ENCODE results near the gene NACC2.
"Not testable (repeated sequence)": the region's sequence is repeated elsewhere in the genome, so short reads cannot be mapped to it uniquely, and the experiment has no call there.

Gene NACC2

DNA sequence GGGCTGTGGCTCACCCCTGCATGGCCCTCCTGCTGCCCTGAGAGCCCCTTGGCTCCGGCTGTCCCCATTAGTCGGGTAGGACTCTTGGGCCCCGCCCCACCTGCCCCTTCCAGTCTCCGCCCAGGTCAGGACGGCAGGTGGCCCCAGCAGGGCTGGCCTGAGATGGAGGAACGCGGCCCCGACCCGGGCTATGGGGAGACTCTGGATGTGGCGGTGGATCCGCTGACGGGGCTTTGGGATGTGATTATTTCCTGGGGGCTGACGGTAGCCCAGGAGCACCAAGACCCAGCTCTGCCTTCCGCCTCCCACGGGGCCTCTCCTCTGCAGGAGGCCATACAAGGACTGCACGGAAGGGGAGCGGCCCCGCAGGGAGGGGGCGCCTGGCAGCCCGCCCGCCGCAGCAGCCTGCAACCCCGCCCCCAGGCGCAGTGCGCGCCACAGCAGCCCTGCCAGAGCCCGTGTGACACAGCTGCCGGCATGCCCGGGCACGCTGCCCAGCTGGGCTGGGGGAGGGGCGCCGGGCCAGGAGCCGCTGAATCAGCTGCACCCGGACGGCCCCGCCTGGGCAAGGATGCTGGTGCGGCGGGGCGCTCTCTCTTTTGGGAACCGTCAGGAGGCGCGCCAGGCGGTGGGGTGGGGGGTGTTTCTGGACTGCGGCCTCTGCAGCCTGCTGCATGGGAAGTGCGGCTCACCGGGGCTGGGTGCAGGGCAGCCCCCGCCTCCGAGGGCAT lies 14.4 kb upstream of the NACC2 start:
- DNase-seq = peak; percentile 82 to 90

DNA sequence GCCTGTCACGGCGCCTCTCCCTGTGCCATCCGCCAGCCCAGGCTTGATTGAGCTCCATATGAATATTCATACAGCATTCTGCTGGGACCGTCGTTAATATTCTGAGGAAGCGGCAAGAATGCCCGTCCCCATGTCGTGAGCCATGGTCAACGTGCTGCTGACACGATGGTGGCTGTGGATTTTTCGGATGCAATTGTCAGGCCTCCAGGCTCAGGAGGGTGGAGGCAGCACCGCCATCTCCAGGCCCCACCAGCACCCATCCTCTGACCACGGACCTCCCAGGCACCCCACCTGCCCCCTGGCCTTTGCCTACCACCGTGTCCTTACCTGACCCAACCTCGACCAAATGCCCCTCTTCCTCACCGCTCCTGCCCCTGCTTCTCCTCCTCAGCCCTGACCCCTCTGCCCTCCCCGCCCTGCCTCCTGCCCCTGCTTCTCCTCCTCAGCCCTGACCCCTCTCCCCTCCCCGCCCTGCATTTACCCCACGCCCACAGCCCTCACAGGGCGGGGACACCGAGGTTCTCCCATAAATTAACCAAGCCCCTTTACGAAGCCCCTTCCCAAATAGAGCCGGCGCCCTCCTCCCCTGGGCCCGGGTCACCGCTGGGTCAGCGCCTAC lies 13.7 kb upstream of the NACC2 start:
- DNase-seq = no peak

DNA sequence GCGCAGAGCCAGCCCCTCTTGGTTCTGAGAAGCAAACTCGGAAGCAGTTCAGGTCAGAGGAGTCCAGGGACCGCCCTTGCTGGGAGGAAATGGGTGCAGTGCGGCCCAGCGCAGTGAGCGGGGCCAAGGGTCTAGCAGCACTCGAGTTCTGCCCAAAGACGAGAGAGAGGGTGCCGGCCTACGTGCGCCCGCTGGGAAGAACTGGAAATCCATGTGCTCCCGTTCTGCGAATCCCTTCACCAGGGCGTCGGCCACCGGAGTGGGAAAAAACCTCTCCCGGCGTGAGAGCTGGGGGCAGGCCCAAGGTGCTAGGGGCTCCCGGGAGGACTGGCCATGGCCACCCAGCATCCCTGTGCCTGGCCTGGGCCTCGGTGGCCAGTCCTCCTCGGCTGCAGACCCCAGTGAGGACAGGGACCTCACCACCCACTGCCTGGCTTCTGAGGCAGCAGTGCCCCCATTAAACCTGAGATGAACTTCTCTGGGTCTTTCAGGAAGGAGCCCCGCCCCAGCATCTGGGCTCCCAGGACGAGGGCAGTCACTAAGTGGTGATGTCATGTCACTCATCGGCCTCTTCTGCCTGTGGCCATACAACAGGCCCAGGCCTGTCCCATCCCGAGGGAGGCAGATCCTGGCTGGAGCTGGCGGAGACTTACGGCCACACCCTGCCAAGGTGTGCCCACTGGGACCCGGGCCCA lies 13.0 kb upstream of the NACC2 start:
- DNase-seq = no peak

DNA sequence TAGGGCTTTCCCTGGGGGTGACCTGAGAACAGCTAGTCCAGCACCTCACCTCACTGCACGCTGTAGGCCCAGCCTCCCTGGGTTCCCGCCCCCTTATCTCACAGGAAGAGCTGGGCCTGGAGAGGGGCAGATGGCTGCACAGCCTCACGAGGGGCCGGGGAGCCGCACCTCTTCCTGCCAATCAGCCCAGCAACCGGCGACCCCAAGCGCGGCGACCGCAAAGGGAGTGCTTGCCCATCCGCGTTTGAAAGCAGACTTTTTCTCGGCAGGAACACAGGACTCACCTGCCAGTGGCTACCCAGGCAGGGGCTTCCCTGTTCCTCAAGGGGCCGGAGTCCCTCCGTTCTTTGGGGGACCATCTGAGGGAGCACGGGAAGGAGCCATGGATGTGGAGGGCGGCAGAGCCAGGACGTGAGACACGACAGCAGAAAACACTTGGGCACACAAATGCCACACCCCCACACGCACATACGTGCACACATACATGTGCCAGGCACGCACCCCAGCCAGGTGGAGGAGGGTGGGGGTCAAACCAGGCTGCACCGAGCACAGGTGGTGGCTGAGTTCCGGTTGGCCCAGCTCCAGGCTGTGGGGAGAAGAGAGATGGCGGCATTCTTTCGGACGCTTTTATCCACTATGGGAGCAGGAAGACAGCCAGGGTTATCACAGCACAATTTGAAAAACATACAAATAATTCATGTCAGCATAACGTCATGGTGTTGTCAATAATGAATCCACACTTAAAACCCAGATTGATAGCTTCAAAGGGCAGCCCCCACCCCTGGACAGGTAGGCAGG lies 12.3 kb upstream of the NACC2 start:
- no peak for DNase-seq

DNA sequence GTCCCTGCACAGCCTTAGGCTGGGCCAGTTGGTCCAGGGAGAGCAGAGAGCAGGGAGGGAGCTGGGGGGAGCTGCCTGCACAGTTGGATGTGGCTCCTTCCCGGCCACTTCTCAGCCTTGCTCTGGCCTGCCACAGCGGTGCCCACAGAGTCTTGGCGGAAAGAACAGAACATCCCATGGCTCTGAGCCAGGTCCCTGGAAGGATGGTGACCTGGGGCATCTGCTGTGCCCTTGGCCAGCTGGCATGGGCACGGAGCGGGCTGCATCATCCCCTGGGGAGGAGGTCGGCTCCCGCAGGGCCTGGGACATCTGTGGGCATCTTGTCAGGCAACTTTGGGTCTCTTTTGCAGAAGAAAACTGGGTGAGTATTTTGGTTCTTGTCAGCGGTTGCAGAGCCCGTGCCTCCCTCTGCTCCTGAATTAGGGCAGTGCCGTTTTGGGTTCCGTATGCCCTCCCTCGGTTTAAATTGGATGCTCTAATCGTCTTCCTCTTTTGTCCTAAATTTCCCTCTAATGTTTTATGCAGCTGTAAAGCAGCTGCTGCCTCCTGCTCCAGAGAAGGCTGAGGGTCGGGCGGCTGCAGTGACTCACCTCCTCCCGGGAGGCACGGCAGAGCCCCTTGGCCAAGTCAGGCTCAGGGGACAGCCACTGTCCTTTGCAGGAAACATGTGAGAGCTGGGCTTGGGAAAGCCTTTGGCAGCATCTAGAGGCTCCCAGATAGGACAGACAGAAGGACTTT lies 10.5 kb upstream of the NACC2 start:
- no peak for DNase-seq

DNA sequence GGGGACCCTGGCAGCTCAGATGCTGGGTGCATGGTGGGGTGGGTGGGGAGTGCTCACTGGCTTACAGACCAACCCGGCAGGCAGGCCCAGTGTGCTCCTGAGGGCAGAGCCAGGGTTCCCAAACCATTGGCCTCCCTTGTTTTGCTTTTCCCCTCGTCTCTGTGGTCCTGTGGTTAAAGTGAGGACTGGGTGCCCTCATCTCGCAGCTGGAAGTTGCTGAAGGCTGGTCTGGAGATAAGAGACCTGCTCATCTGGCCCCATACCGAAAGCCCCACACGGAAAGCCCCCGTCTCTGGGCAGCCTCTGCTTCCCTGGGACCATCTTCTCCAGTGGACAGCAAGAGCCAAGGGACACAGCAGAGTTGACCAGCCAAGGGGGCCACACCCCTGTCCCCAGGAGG lies 9.8 kb upstream of the NACC2 start:
- no peak for DNase-seq

DNA sequence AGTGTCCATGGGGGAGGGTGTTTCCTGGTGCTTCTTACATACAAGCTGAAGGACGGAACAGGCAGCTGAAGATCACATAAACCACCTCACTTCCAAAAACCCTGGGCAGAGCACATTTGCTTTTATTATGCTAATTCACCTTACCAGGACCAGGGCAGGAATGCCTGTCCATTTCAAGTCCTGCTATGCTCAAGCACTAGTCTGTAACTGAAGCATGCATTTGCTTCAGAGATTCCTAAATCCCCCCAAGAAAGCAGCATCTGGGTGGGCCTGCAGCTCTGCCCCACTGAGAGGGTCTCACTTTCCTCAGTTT lies 9.4 kb upstream of the NACC2 start:
- DNase-seq = no peak

DNA sequence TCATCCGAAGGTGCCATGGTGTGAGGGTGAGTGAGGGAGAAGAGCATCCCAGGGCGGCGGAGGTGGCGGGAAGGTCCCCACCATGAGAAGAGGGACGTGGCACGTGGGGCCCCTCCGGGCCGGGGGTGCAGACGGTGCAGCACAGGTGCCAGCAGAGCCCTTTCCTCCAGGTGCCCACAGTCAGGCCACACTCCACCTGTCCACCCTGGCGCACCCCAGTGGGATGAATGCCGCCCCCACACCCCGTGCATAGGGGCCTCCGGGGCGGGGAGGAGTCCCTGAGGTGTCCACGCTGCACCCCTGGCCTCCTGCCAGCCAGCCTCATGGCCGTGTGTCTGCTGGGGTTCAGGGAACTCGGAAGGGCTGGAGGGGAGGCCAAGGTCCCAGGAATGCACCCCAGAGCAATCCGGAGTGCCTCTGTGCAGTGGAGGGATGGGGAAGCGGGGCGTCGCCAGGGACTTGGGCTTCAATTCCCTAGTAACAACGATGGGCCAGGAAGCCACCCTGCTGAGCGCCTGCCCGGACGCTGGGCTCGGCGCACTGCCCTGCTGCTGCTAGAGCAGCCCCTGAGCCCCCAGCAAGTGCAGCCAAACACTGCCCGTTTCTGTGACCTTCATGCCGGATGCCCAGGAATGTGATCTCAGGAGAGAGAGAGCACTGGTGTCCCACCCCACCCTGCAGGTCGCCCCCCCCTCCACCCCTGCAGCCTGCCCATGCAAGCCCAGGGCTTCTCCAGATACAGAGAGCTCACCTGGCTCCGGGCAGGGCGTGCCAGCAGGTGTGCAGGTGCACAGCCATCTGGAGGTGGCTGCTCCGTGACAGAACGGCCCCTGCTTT lies 8.8 kb upstream of the NACC2 start:
- no peak for DNase-seq

DNA sequence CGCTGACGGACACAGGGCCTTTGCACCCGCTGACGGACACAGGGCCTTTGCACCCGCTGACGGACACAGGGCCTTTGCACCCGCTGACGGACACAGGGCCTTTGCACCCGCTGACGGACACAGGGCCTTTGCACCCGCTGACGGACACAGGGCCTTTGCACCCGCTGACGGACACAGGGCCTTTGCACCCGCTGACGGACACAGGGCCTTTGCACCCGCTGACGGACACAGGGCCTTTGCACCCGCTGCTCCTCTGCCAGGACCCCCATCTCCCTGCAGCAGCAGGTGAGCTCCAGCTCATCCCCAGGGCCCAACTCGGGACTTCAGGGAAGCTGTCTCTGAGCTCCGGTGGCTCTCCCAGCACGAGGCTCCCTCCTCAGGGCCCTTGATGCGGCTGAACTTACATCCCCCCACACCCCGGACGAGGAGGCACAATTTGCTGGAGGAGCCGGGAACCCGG lies 6.6 kb upstream of the NACC2 start:
- DNase-seq = not testable (repeated sequence)

DNA sequence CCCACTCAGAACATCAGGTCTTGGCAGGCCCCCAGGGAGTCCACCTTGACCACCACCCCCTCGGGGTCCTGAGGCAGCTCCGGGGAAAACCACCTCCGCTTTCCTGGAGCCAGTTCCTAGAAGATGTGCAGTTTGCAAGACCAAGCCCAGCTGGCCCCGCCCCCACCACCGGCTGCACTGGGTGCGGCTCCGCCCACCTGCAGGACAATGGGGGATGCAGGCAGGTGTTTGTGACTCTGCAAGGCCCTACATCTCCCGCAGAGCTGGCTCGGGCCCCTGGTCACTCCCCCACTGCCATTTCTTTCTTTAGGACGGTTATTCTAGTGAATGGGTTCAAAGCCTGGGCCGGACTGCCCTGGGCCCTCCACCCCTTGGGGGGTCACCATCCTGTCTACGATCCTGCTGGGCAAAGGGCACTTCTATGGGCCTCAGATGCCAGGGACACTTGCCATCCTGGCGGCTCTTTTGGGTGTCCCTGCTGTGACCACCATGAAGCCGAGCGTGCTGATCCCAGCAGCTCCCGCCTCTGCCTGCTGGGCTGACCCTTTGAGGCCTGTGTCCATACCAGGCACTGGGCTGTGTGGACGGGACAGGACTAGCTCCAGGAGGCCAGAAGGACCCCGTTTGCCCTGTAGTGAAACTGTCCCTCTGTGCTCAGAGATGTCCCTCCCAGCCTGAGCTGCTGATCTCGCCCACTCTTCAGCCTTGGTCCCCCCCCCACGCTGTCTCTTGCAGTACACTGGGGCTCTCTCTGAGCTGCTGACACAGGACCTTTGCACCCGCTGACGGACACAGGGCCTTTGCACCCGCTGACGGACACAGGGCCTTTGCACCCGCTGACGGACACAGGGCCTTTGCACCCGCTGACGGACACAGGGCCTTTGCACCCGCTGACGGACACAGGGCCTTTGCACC lies 5.9 kb upstream of the NACC2 start:
- no peak for DNase-seq

DNA sequence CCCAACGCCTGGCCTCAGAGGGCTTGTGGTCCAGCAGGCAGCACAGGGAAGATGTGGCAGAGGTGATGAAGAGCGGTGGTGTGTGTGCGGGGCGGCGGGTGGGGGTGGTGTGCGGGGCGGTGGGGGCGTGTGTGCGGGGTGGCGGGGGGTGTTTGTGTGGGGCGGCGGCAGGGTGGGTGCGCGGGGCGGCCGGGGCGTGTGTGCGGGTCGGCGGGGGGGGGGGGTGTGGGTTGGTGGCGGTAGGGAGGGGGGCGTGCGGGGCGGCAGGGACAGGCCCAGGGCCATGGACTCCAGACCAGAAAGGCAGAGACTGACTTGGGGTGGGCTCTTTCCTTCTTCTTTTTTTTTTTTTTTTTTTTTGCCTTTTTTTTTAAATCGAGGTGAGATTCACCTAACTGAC lies 4.5 kb upstream of the NACC2 start:
- DNase-seq = no peak

DNA sequence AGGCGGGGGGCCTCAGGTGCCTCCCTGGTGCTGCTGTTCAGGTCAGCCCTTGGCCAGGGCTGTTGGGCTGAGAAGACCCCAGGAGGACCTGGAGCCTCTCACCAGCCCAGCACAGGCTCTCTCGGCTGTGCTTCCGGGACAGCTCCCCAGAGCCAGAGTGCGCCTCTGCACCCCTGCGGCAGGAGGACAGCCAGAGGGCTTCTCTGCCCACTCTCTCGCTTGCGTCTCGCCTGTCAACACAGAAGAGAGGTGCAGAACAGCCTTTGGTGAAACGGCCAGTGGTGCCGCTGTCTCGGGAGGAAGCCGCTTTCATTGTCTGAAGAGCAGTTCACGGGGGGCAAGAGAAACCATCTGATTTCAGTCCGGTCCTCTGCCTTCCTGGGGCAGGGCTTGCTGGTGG lies 3.8 kb upstream of the NACC2 start:
- DNase-seq = no peak

DNA sequence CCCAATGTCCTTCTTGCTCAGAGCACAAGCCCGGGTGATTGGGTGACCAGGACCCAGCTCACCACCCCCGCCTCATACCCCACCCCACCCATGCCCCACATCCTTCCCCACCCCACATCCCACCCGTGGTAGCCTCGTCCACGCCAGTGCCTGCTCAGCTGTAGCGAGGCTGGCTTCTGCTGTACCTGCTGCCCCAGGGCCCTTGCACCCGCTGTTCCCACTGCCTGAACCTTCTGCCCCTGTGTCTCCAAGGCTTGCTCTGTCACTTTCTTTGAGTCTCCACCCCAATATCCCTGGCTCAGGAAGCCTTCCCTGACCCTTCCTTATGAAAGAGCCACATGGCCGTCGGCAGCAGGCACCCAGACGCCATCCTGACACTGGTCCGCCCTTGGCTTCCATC lies 3.1 kb upstream of the NACC2 start:
- DNase-seq = no peak

DNA sequence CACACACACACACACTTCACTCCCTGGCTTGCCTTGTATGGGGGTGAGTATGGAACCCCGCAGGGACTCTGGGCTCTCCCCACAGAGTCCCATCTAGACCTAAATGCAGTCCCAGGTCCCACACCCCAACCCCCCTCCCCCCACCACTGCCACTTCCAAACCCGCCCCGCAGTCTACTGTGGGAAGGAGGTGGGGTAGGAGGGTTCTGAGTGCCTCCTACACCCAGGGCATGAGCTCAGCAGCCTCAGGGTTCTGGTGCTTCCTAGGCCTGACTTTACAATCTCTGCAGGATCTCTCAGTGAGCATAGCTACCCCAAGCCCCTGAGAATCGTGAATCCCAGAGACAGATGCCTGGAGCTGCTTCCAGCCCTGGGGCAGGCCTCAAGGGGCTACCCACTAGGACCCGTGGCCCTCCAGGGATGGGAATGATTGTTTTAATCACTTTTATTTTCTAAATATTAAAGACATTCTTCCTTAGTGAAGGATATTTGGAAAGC lies 1.5 kb upstream of the NACC2 start:
- DNase-seq = no peak

DNA sequence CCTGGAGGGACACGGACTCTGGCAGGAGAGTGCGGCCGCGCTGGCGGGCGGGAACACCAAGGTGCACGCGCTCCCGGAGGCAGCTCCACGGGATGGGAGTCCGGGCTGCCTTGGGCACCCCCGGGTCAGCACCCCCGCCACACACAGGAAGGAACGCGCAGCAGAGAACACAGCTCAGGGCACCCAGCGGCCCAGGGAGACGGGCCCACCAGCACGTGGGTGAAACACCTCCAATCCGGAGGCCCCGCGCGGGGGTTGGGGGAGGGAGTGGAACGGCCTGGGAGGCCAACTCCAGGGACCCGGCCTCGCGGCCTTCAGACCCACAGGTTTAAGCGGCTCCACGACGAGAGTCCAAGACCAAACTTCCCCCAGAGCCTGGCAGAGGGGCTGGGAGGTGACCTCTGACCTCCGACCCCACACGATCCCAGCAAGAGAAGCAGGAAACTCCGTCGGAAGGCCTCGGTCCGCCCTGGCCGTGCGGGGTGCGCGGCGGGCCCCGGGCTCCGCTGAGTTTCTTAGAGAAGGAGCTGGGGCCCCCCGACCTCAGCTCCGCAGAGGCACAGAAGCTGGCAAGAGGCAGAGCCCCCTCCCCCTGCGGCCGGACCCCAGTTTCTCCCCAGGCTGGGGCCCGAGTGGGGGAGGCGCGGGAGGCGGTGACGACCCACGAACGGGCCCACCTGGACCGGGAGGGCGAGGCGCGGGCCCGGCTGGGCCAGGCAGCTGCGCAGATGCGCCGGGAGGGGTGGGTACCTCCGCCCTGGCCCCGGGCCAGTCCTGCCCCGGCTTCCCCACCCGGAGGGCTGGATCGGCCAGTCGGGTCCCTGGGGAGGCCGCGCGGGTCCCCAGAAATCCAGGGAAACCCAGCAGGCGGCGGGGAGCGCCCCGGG lies 851 bp downstream of the NACC2 start:
- DNase-seq = peak in 1 of 2 donors; percentile 47

DNA sequence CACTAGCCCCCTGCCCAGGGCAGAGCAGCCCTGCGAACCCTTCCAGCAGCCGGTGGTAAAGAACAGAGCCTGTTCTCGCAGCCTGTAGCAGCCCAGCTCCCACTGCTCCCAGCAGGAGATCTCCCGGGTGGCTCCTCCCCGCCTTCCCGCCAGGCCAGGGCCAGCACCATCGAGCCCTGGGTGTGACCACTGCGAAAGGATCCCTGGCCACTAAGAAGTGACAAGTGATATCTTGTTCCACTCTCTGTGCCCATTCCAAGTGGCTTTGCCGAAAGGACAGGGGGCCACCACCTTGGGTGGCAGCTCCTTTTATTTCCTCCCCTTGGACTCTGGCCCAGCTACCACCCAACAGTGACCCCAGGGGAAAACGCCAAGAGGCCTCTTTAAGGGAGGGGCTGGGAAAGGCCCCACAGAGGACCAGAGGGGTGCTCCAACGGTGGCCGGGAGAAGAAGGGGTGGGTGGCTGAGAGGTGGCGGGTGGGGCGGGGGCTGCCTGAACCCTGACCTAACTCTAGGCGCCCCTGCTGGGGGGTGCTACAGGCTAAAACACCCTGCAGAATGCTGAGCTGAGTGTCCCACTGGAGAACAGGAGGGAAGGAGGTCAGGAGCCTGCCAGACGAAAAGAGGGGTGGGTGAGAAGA lies 1.6 kb downstream of the NACC2 start:
- DNase-seq = no peak

DNA sequence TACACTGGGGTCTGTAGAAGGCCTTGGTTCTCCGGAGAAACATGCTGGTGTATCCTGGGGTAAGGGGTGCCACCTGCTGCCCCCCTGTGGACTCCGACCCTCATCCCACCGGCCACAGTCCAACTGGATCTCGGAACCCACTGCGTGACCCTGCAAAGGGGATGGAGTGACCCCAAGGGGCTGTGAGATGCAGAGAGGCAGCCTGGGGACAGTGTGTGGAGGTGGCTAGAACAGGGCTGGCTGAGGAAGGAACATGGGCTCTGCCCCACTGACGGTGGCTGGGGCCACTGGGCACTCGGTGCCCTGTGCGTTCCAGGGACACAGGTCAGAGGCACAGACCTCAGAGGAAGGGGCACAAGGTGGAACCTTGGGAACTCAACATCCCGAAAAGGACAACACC lies 2.3 kb downstream of the NACC2 start:
- no peak for DNase-seq

DNA sequence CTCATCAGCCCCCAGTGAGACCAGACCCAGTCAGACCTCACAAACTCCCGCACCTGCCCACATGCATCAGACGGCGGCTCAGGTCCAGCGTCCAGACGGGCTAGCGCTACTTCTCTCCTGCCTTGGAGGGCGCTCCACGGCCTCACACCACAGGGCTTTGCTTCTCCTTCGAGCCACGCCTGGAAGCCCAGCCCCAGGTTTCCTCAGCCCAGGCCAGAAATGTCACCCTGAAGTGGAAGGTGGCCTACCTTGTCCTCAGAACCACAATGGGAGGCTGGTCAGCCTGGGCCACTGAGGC lies 2.8 kb downstream of the NACC2 start:
- DNase-seq = no peak
